ENCODE data around the gene PTPRT. TPM values are rescaled to one million over a fixed set of nuclear protein-coding genes. Genes with fewer than 3 reads are reported as not detected.

The PTPRT gene
- total RNA-seq, 1 donor from 2014 or later, result 0.56 TPM

DNA sequence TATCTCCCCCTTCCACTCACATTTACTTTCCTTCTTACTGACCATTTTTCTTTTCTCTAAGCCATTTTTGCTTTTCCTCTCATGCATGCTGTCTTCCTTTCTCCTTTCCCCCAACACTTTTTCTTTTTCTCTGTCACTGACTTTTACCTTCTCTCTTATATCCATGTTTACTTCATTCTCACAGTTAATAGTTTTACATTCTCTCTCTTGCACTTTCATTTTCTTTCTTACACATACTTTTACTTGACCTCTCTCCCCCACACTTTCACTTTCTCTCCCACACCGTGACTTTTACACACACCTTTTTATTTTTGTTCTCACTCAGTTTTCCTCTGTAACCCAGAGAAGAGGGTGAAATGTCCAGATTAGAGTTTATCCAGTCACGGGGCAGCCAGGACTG is 636.3 kb downstream of the PTPRT start:
- Mint-ChIP-seq H3K36me3 (ENCODE audit: low read depth) (no peaks in the 10 kb centered on the region), H3K4me1 (no peaks in the 10 kb centered on the region)
- no peak for DNase-seq (ENCODE audit: low read depth, low spot score)

DNA sequence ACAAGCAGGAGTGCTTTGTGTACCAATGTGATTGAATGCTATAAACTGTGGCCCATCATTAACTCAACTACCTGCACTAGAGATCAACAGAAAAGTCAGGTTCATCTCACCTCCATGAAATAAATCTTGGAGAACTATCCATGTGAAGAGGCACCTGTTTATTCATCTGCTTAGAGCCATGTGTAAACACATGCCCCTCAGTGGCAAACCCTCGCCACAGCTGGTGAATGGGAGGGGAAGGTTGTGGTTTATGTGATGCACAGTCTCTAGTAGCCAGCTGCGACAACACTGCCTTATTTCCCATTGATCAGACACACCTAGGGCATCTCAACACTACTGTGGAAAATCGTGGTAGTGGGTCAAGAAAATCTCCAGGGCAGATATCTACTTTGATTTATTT is 640.2 kb downstream of the PTPRT start:
- TF ChIP-seq, protein P1, sequence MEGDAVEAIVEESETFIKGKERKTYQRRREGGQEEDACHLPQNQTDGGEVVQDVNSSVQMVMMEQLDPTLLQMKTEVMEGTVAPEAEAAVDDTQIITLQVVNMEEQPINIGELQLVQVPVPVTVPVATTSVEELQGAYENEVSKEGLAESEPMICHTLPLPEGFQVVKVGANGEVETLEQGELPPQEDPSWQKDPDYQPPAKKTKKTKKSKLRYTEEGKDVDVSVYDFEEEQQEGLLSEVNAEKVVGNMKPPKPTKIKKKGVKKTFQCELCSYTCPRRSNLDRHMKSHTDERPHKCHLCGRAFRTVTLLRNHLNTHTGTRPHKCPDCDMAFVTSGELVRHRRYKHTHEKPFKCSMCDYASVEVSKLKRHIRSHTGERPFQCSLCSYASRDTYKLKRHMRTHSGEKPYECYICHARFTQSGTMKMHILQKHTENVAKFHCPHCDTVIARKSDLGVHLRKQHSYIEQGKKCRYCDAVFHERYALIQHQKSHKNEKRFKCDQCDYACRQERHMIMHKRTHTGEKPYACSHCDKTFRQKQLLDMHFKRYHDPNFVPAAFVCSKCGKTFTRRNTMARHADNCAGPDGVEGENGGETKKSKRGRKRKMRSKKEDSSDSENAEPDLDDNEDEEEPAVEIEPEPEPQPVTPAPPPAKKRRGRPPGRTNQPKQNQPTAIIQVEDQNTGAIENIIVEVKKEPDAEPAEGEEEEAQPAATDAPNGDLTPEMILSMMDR (conservative IDR thresholded peaks at IDR 0.05), result no peak
- Mint-ChIP-seq H3K27ac (ENCODE audit: unreplicated experiment) (no peak overlapping the region), H3K27me3 (ENCODE audit: low read depth) (peaks cover 58% of the 10 kb centered on the region), H3K9me3 (no peaks in the 10 kb centered on the region), H3K4me3 (no peak overlapping the region), H3K36me3 (ENCODE audit: low read depth) (no peaks in the 10 kb centered on the region), H3K4me1 (no peaks in the 10 kb centered on the region)
- no peak for DNase-seq (ENCODE audit: low read depth, low spot score)

More for the DNA sequence above, 636.3 kb downstream of the PTPRT start:
- Mint-ChIP-seq H3K9me3 (no peaks in the 10 kb centered on the region), H3K4me3 (no peak overlapping the region), H3K27me3 (ENCODE audit: low read depth) (peaks cover 73% of the 10 kb centered on the region), H3K27ac (ENCODE audit: unreplicated experiment) (no peak overlapping the region)
- TF ChIP-seq, protein P1 (conservative IDR thresholded peaks at IDR 0.05), result no peak

DNA sequence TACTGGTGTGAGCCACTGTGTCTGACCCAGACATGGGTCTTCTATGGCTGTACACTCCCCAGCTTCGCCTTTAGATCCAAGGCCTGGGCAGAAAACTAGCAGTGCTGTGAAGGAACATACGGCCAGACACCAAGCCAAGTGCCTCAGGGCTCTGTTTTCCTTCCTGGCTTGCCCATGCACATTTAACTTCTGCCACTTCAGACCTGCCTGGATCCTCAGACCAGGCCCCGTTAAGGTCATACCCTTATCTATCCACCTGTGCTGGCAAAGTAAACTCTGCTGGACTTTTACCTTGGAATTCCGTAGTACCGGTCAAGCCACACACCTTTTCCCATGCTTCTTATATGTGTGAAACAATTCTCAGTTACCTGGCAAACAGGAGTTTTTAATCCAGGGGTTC is 644.8 kb downstream of the PTPRT start:
- Mint-ChIP-seq H3K9me3 (no peaks in the 10 kb centered on the region), H3K27ac (ENCODE audit: unreplicated experiment) (no peak overlapping the region)

DNA sequence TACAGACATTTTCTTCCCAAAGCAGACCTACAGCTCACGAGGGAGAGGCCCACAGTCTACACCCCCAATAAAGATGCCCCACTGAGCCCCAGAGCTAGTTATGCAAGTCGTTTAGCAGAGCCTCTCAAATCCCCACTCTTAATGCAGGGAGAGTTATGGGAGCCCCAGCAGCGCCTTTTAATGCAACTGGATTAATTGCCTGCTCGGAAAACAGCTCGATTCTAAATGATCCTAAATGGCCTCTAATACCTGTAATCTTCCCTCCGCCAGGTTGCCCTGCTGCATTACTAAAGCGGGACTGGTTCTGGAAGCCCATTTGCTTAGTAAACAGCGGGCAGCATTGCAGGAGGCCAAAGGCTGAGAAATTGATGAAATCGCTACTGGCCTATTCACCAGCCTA is 656.9 kb downstream of the PTPRT start:
- TF ChIP-seq, protein P1 (conservative IDR thresholded peaks at IDR 0.05), result no peak
- H3K4me3 Mint-ChIP-seq, result no peak overlapping the region
- H3K27ac Mint-ChIP-seq (ENCODE audit: unreplicated experiment), result no peak overlapping the region
- DNase-seq (ENCODE audit: low read depth, low spot score), result no peak
- no peaks in the 10 kb centered on the region for H3K9me3 Mint-ChIP-seq
- H3K27me3 Mint-ChIP-seq (ENCODE audit: low read depth), result peaks cover 34% of the 10 kb centered on the region
- H3K36me3 Mint-ChIP-seq (ENCODE audit: low read depth), result no peaks in the 10 kb centered on the region
- H3K4me1 Mint-ChIP-seq, result peaks cover 4% of the 10 kb centered on the region

More for the DNA sequence above, 644.8 kb downstream of the PTPRT start:
- DNase-seq (ENCODE audit: low read depth, low spot score), result no peak
- Mint-ChIP-seq H3K36me3 (ENCODE audit: low read depth) (no peaks in the 10 kb centered on the region), H3K4me3 (no peak overlapping the region), H3K4me1 (no peaks in the 10 kb centered on the region), H3K27me3 (ENCODE audit: low read depth) (peaks cover 44% of the 10 kb centered on the region)
- TF ChIP-seq, protein P1 (conservative IDR thresholded peaks at IDR 0.05), result no peak

DNA sequence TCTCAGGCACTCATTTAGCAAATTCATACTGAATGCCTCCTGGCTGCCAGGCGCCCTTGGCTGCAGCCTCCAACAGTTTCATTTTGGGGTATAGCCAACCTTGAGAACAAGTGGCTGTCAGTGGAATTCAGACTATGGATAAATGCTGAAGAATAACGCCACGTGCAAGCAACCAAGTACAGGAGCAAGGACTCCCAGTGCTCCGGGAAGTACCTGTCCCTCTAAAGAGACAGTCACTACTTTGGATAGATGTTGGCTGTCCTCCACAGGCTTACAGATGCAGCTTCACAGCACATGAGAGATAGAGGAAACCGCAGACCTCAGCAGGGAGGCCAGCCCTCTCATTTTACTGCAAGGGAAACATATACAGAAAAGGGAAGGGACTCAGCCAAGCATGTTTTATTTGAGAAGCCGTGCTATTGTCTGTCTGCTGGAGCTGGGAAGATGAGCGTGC is 658.2 kb downstream of the PTPRT start:
- H3K27me3 Mint-ChIP-seq (ENCODE audit: low read depth), result peaks cover 27% of the 10 kb centered on the region
- no peaks in the 10 kb centered on the region for H3K36me3 Mint-ChIP-seq (ENCODE audit: low read depth)
- no peak overlapping the region for H3K27ac Mint-ChIP-seq (ENCODE audit: unreplicated experiment)
- TF ChIP-seq, protein P1 (conservative IDR thresholded peaks at IDR 0.05), result no peak
- H3K4me3 Mint-ChIP-seq, result no peak overlapping the region
- DNase-seq (ENCODE audit: low read depth, low spot score), result no peak
- H3K9me3 Mint-ChIP-seq, result no peaks in the 10 kb centered on the region
- peaks cover 4% of the 10 kb centered on the region for H3K4me1 Mint-ChIP-seq
